Ovary (tissue), 3 donors: ENCODE data around the gene CSTB.

Source experiments
- CTCF ChIP-seq, 3 donors: fragments of 450-650 bp in 2 of 3; fragments of 200-600 bp in 1 of 3; IDR thresholded peaks; one replicate each; pipeline versions ENCODE4 v1.5.1 to v1.8.0; 2016 to 2022; ENCODE audit warnings: antibody characterized with exemption in 3 of 3, mild to moderate bottlenecking in 1 of 3
- EP300 ChIP-seq: sonication (generic); formaldehyde crosslinking; IDR thresholded peaks from one replicate; pipeline ENCODE4 v1.6.1; 2017; ENCODE audit warnings: antibody characterized with exemption
- POLR2A ChIP-seq: fragments of 450-650 bp; IDR thresholded peaks from one replicate; pipeline ENCODE4 v1.6.1; 2017; ENCODE audit warnings: antibody characterized with exemption, mild to moderate bottlenecking, moderate library complexity
- donor health status: DM: no; HTN: no; CAD: no.

GRCh38 chr21:43803558-43804300 is 27.6 kb upstream of the CSTB start:
- TF ChIP-seq POLR2A: no peak
- no peak for TF ChIP-seq CTCF (IDR thresholded peaks at IDR 0.05)
- no peak for TF ChIP-seq EP300
